SK-N-MC (cell line): ENCODE data around the gene TANGO6.

Source experiments
- EZH2 ChIP-seq: fragments of 200-600 bp; sonication (generic); IDR thresholded peaks from one replicate; pipeline ENCODE4 v1.6.1; 2017; ENCODE audit warnings: antibody characterized with exemption
- FOXP2 ChIP-seq: optimal IDR thresholded peaks from 2 replicates; pipeline ENCODE3; 2011; ENCODE audit warnings: mild to moderate bottlenecking, moderate library complexity; ENCODE audit not compliant: insufficient read depth; ENCODE audit errors: extremely low read length, control extremely low read depth

GRCh38 chr16:69031877-69032301, 188.6 kb downstream of the TANGO6 start:
- TF ChIP-seq FOXP2 (no peak), EZH2 (no peak)
